GM12892 (cell line): ENCODE data around the gene ZNF280B.

Experiments
- POLR2A ChIP-seq: IDR thresholded peaks from 2 replicates; pipeline ENCODE4 v1.6.1; 2011; ENCODE audit warnings: low read depth, low read length, control low read depth
- POLR2AphosphoS5 ChIP-seq: IDR thresholded peaks from 2 replicates; pipeline ENCODE4 v1.6.1; 2011; ENCODE audit warnings: low read depth, low read length, control low read depth
- TAF1 ChIP-seq: IDR thresholded peaks from 2 replicates; pipeline ENCODE4 v1.6.1; 2011; ENCODE audit warnings: low read depth, mild to moderate bottlenecking, control low read depth, low read length, borderline replicate concordance

GRCh38 chr22:22554587-22555284, 46.2 kb upstream of the ZNF280B start:
- no peak for TF ChIP-seq POLR2A
- no peak for TF ChIP-seq POLR2AphosphoS5
- no peak for TF ChIP-seq TAF1
